Fibroblast of the aortic adventitia (primary cell): Measurements from ENCODE around the gene CDH13. TPM values are rescaled to one million over a fixed set of nuclear protein-coding genes. Genes with fewer than 3 reads are reported as not detected.

Experiments used
- DNase-seq: peaks from one replicate; pipeline ENCODE4 v3.0.0-alpha.2; 2010; ENCODE audit warnings: low read depth
- H3K4me3 ChIP-seq: 2 replicates; pipeline ENCODE4 v1.5.1; 2011; ENCODE audit warnings: low read depth, mild to moderate bottlenecking, control low read depth, low read length, moderate library complexity
- total RNA-seq: library from RNA; depleted of rRNA; stranded (reverse); fragments of >200 nt; gene quantifications from 2 replicates; pipeline ENCODE4 v1.2.3, GENCODE V29; 2012; ENCODE audit warnings: low replicate concordance
- TF ChIP-seq, protein P1 (sequence below): IDR thresholded peaks from 2 replicates; pipeline ENCODE4 v1.5.1; 2011; ENCODE audit warnings: mild to moderate bottlenecking, low read length, control low read depth, inconsistent platforms; ENCODE audit not compliant: insufficient read depth

Gene CDH13
- total RNA-seq, 1 donor = 55.7 TPM

DNA sequence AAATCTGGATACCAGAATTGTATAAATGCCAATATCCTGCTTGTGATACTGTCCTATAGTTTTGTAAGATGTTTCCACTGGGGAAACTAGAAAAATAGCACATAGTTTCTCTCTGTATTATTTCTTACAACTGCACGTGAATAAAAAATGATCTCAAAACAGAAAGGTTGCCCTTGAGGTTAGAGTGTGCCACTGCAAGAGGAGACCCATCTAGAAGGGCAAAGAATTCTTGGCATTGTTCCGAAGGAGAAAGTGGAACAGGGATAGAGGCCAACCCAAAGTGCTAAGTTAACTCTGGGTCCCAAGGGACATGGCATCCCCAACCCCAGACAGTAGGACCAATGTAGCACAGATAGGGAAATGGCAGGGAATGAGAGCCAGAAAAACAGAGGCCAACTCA lies 703.5 kb downstream of the CDH13 start:
- TF ChIP-seq, protein P1, sequence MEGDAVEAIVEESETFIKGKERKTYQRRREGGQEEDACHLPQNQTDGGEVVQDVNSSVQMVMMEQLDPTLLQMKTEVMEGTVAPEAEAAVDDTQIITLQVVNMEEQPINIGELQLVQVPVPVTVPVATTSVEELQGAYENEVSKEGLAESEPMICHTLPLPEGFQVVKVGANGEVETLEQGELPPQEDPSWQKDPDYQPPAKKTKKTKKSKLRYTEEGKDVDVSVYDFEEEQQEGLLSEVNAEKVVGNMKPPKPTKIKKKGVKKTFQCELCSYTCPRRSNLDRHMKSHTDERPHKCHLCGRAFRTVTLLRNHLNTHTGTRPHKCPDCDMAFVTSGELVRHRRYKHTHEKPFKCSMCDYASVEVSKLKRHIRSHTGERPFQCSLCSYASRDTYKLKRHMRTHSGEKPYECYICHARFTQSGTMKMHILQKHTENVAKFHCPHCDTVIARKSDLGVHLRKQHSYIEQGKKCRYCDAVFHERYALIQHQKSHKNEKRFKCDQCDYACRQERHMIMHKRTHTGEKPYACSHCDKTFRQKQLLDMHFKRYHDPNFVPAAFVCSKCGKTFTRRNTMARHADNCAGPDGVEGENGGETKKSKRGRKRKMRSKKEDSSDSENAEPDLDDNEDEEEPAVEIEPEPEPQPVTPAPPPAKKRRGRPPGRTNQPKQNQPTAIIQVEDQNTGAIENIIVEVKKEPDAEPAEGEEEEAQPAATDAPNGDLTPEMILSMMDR = no peak
- no peak for DNase-seq
- no peak overlapping the region for H3K4me3 ChIP-seq

DNA sequence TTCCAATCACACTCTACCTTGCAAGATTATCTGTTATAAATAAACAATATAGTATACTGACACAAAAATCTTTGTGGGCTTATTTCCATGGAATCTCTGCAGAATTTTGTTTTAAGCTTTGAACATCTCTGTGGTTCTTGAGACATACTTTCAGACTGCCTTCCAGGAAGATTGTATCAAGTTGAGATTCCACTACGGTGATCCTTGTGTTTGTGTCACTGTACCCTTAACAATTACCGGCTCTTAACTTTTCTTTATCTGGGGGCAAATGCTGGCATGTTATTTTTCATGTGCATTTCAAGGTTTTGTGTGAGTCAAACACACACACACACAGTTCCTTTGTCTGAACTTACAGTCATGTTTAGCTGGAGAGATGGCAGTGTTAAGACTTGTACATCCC lies 708.3 kb downstream of the CDH13 start:
- no peak for DNase-seq
- TF ChIP-seq, protein P1 = no peak
- no peak overlapping the region for H3K4me3 ChIP-seq

DNA sequence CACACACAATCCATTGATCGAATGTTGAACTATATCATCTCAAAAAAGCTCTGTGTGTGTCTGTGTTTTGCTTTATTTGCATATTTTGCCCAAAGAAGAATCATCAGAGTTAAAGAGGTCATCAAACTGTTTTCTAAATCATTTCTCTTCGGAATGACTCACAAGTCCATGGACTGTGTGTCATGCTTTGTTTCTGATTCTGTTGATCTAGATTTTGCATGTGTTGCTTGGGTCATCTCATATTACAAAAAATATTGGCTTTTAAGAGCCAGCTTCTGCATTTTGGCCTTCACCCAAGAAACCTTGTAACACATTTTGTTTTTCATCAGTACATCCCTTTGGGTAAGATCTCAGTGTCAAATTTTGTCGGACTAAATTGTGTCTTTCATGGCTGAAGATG lies 709.8 kb downstream of the CDH13 start:
- H3K4me3 ChIP-seq = no peak overlapping the region
- TF ChIP-seq, protein P1 = no peak
- peak; percentile 50 for DNase-seq

DNA sequence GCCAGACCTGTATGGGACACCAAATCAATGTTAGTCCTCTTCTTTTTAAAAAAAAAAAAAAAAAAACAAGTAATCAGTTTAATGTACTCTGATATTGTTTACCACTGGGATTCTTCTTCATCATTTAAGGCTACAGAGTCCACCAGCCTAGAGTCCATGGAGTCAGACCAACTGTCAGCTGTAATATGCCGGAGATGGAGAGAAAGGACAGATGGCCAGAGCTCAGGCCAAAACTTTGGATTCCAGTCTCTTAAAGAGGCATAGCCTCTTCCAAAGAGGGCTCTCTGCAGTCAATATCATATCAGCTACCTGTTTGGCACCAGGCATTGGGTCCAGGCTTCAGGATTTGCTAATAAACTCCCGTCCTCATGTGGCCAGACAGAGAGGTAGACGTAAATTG lies 711.4 kb downstream of the CDH13 start:
- TF ChIP-seq, protein P1 = no peak
- DNase-seq = no peak
- no peak overlapping the region for H3K4me3 ChIP-seq

DNA sequence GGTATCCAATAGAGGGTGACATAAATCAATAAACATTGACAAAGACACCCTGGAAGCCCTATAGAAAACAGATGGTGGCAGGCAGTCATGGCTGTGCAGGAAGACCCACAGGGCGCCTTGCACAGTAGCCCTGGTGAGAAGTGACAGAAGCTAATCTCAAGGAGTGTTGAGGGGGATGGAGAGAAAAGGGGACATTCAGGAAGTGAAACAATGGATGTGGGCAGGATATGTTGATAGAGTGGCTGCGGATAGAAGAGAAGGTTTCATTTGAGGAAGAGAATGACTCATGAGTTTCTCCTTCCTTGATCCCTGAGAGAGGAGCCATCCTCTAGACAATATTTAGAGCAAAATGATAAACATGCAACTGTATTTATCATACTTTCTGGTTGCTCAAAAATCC lies 712.2 kb downstream of the CDH13 start:
- H3K4me3 ChIP-seq = no peak overlapping the region
- TF ChIP-seq, protein P1 = no peak
- DNase-seq = no peak

DNA sequence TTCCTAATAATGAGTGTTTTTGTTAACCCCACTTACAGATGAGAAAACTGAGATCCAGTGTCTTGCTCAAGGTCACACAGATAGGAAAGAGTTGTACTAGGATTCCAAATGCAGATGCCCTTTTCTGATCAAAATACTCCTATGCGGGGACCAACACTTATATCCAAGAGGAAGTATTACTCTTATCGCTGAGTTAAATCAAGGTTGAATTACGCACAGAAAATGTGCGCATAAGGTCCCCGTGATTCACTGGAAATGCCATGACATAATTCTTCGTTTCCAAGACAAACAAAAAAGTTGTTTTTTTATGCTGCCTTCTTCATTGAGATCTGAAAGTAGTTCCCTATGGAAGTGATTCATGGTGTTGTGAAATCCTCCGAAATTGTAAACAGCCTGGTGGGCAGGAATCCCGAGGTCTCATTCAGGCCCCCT lies 717.2 kb downstream of the CDH13 start:
- TF ChIP-seq, protein P1 = no peak
- no peak overlapping the region for H3K4me3 ChIP-seq
- DNase-seq = peak; percentile 84

DNA sequence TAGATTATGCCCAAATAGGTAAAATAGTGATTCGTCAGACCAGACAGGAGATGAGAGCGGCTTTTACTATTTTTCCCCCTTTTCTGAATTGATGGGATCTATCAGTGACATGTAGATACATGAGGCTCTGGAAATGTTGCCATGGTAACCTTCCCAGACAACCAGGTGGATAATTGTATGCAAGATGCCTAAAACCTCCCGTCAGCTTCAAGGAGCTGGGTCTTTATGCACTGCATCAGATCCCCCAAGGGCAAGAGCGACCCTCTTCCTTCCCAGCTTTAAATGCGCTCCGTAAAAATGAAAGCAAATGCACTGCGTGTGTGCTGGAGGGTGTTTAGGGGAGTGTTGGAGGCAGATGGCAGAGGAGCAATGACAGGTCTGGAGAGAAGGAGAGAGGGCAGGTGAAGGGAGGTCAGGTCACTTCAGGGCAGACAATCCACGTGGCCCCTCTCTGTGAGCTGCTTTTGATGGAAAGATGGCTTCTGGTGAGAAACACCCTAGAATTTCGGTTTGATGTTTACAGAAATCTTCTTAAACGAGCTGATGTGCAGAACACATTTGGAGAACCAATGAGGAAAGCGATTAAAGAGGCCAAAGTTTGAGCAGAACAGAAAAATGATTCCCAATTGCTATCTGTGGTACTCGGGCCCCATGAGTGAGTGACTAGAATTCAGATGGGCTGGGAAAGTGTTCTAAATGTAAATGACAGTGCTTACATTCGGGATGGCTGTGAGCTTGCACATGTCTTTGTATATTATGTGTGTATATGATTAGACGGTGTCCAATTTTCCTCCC lies 719.3 kb downstream of the CDH13 start:
- TF ChIP-seq, protein P1 = no peak
- H3K4me3 ChIP-seq = no peak overlapping the region
- no peak for DNase-seq
